Activated CD8-positive, alpha-beta T cell treated with anti-CD3 and anti-CD28 coated beads for 36 hours (primary cell): Measurements from ENCODE around the gene SMLR1. TPM values are rescaled to one million over a fixed set of nuclear protein-coding genes. Genes with fewer than 3 reads are reported as not detected.
A peak's percentile ranks its signal among the peaks of the same experiment; 100 is the strongest.

Source experiments
- ATAC-seq: fragments of 200-7000 bp; cut with Tn5 transposase; one replicate; pipeline ENCODE4 v1.10.0; 2021; ENCODE audit warnings: mild to moderate bottlenecking, moderate library complexity
- CTCF ChIA-PET: fragments of 350-600 bp; sonication (Branson Sonifier 250); formaldehyde crosslinking; loops from one replicate; lab custom pipeline; 2021; ENCODE audit warnings: antibody characterized with exemption; lab: Charles Lee
- POLR2A ChIA-PET: fragments of 350-600 bp; sonication (Branson Sonifier 250); formaldehyde crosslinking; loops from one replicate; lab custom pipeline; 2021; ENCODE audit warnings: antibody characterized with exemption; lab: Charles Lee
- DNase-seq: peaks from one replicate; pipeline ENCODE4 v3.0.0-alpha.2; 2020
- H3K27ac Mint-ChIP-seq: one replicate; pipeline ENCODE4 v1.8.0; 2021; ENCODE audit warnings: mild to moderate bottlenecking, mixed read lengths
- H3K27me3 Mint-ChIP-seq: one replicate; pipeline ENCODE4 v1.8.0; 2021; ENCODE audit warnings: mixed read lengths
- H3K36me3 Mint-ChIP-seq: one replicate; pipeline ENCODE4 v1.8.0; 2021; ENCODE audit warnings: low read depth, mixed read lengths
- H3K4me1 Mint-ChIP-seq: one replicate; pipeline ENCODE4 v1.8.0; 2021; ENCODE audit warnings: low read depth, mixed read lengths
- H3K4me3 Mint-ChIP-seq: one replicate; pipeline ENCODE4 v1.8.0; 2021; ENCODE audit warnings: mild to moderate bottlenecking, moderate library complexity, mixed read lengths
- H3K9me3 Mint-ChIP-seq: one replicate; pipeline ENCODE4 v1.8.0; 2021; ENCODE audit warnings: mixed read lengths
- CTCF ChIP-seq: fragments of 200-600 bp; IDR thresholded peaks from one replicate; pipeline ENCODE4 v1.8.0; 2022; ENCODE audit warnings: antibody characterized with exemption, mild to moderate bottlenecking
- intact Hi-C: fragments of 100-400 bp; cut with micrococcal nuclease; formaldehyde crosslinking; loops from one replicate; pipeline ENCODE4 v1.10.0; 2022
- total RNA-seq, 2 experiments: library from RNA; stranded (reverse); gene quantifications; one replicate each; pipeline ENCODE4 v1.2.3, GENCODE V29; 2021

The SMLR1 gene
- total RNA-seq, 2 experiments from 2014 or later = not detected

GRCh38 chr6:130870179-130870880, 43.1 kb downstream of the SMLR1 start:
- Mint-ChIP-seq H3K27ac (no peak overlapping the region), H3K27me3 (no peaks in the 10 kb centered on the region), H3K4me3 (no peak overlapping the region), H3K9me3 (no peaks in the 10 kb centered on the region), H3K4me1 (no peaks in the 10 kb centered on the region), H3K36me3 (peaks cover 2% of the 10 kb centered on the region)
- intact Hi-C loops = no loop called here
- ChIA-PET POLR2A (no interaction called here), CTCF (interaction anchor here (0.7 to 2.3 kb wide), 4 partner anchors 16 to 758 kb away, joined by 3 to 7 read pairs (median 4); no protein-coding TSS in a partner anchor)
- ATAC-seq (no peak), DNase-seq (no peak)
- no peak for TF ChIP-seq CTCF

GRCh38 chr6:130872250-130873095, 45.3 kb downstream of the SMLR1 start:
- intact Hi-C loops = no loop called here
- peak; percentile 93 for TF ChIP-seq CTCF
- ChIA-PET POLR2A (no interaction called here), CTCF (interaction anchor here (0.7 to 2.7 kb wide), 27 partner anchors 8 to 578 kb away, joined by 3 to 16 read pairs (median 3); no protein-coding TSS in a partner anchor)
- no peaks in the 10 kb centered on the region for H3K27me3 Mint-ChIP-seq
- no peak overlapping the region for H3K4me3 Mint-ChIP-seq
- H3K9me3 Mint-ChIP-seq = no peaks in the 10 kb centered on the region
- DNase-seq = peak; percentile 86
- no peak overlapping the region for H3K27ac Mint-ChIP-seq
- H3K4me1 Mint-ChIP-seq = no peaks in the 10 kb centered on the region
- peak; percentile 47 for ATAC-seq
- peaks cover 2% of the 10 kb centered on the region for H3K36me3 Mint-ChIP-seq

- POLR2A ChIA-PET = no interaction called here
- Mint-ChIP-seq H3K4me3 (no peak overlapping the region), H3K9me3 (no peaks in the 10 kb centered on the region), H3K27ac (no peak overlapping the region), H3K4me1 (no peaks in the 10 kb centered on the region), H3K36me3 (peaks cover 2% of the 10 kb centered on the region), H3K27me3 (no peaks in the 10 kb centered on the region)
- no peak for TF ChIP-seq CTCF
- CTCF ChIA-PET = interaction anchor here (0.9 to 2.7 kb wide), 4 partner anchors 10 to 240 kb away, joined by 3 to 16 read pairs (median 4); no protein-coding TSS in a partner anchor
- intact Hi-C loops = no loop called here
- DNase-seq (no peak), ATAC-seq (no peak)
Observed at GRCh38 chr6:130873746-130874145, 46.5 kb downstream of the SMLR1 start.

- ChIA-PET CTCF (no interaction called here), POLR2A (no interaction called here)
- Mint-ChIP-seq H3K4me3 (no peak overlapping the region), H3K27ac (no peak overlapping the region), H3K9me3 (no peaks in the 10 kb centered on the region), H3K36me3 (no peaks in the 10 kb centered on the region), H3K4me1 (no peaks in the 10 kb centered on the region), H3K27me3 (no peaks in the 10 kb centered on the region)
- DNase-seq (no peak), ATAC-seq (no peak)
- TF ChIP-seq CTCF = no peak
- intact Hi-C loops = loop anchor here (5.0 kb wide), 1 partner anchor 652 kb away; no protein-coding TSS in a partner anchor
Observed at GRCh38 chr6:130879826-130880225, 52.6 kb downstream of the SMLR1 start.
